DMS 273 (cell line): ENCODE measurements around the gene UBE2O.
A peak's percentile ranks its signal among the peaks of the same experiment; 100 is the strongest.

ENCODE experiments used
- DNase-seq: peaks from one replicate; lab custom pipeline; 2025; ENCODE audit not compliant: unreplicated experiment; lab: John Stamatoyannopoulos, UW

Gene UBE2O

GRCh38 chr17:76419576-76420260 lies 33.2 kb downstream of the UBE2O start:
- DNase-seq = no peak

DNA sequence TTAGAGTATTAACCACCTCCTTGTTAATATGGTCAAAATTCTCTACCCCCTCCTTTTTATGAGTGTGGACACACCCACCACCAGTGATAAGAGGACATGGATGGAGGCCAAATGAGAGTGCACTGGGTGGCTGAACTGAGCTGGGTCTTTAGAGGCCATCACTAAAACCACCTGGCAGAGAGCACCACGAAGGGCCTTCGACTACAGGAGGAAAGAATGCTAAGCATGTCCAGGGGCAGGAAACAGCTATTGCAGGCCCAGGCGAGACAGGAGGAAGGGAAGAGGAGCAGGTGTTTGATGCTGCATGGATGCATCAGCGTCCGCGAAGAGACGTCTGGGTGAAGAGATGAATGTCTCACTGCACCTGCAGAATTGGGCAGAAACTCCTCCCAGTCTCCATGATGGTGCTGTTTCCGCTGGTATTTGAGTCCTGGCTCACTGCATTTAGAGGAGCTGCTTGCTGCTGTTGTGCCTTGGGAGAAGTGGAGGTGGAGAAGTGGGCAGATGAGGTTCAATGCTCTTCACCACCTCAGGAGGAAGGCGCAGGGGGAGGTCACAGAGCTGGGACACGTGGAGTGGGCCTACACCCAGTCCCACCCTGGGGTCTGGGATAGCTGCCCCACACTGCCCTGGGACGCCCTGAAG lies 35.3 kb downstream of the UBE2O start:
- no peak for DNase-seq

- no peak for DNase-seq
Observed at GRCh38 chr17:76416899-76417298, 36.1 kb downstream of the UBE2O start.

DNA sequence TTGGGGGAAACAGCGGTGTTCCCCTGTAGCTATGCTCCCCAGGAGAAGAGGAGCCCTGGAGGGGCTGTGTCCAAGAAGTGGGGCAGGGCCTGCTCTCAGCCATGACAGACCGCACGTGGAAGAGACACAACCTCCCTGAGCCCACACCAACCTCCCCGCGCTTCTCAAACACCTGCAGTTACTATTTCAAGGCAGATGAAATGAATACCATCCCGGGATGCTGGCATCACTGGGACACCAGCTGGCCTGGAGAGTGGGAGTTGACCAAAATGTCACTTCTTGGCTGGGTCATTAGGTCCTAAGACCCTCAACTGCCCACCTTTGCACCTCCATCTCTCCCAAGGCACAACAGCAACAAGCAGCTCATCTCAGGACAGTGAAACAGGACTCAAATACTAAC lies 36.5 kb downstream of the UBE2O start:
- DNase-seq = no peak

- DNase-seq = no peak
Observed at GRCh38 chr17:76415786-76416185, 37.2 kb downstream of the UBE2O start.

GRCh38 chr17:76414334-76415295 lies 38.3 kb downstream of the UBE2O start:
- DNase-seq = peak; percentile 97

GRCh38 chr17:76411247-76411646 lies 41.7 kb downstream of the UBE2O start:
- DNase-seq = no peak

GRCh38 chr17:76410328-76410965 lies 42.5 kb downstream of the UBE2O start:
- DNase-seq = no peak

DNA sequence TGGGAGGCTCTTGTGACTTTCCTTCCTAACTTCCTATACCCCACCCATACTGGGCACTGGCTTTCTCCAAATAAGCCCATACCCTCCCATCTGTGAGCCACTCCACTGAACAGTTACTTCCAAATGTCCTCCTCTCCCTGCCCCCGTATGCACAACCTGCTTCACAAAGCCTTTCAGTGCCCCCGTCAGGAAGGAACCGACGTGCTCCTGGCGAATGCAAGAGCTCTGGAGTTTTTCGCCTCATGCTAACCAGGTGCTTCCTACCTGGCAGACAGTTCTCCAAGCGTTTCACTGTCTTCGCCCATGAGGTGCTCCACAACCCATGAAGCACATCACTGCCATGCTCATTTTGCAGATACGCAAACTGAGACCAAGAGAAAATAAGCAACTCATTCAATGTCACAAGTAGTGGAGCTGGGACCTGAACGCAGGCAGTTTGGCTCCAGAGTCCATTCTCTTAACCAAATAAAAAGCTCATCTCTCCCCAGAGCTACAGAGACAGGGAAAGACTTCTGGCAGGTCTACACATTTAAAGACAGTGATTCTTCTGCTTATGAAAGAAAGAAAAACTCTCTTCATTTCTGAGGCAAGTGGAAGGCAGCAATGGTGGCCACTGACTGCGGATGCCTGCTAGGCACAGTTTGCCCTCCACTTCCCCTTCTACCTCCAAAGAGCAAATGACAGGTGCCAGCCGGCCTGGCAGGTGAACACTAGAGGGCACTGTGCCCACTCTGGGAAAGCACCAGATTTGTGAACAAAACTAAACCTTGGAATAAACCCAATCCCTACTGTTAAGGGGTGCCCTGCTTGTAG lies 44.7 kb downstream of the UBE2O start:
- DNase-seq = peak; percentile 85

DNA sequence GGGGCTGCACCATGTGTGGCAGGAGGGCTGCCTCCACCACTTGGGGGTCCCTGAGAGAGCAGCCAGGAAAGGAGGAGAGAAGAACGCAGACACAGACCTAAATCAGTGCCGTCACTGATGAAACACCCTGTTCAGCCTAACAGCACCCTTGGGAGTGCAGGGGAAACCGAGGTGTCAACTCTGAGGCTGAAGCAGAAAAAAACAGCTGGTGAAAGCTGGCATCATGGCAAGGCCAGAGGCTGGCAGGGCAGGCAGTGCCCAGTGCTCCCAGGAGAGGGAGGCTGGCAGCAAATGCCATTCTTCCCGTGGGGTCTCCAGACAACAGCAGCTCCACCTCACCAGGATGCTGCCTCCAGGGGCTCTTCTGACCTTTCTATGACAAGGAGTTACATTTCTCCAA lies 45.4 kb downstream of the UBE2O start:
- no peak for DNase-seq

DNA sequence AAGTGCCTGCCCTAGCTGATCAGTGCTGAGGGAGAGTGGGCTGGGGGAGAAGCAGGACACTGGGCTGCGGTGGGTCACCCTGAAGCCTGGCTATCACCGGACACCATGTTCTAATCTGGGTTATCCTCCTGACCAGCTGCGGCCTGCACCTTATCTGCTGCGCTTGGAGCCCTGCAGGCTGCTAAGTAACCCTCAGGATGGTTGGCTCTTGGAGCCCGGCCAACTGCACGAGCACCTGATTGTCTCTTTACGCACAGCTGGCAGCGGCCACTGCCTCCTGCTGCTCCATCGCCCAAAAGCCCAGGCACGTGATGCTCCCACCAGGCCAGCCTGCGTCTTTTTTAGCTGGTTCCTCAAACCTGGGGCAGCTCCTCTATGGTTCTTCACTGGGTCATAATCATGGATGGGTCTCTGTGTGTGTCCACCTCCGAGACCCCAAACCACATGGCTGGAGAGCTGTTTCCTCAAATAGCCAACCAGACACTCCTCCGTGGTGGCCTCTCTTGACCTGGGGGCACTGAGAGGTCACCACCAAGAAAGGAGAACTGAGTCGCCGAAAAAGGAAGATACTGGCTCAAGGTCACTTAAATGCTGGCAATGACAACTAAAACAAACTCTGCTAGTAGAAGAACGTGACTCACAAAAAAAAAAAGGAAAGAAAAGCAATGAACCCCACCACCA lies 46.8 kb downstream of the UBE2O start:
- DNase-seq = peak; percentile 70

DNA sequence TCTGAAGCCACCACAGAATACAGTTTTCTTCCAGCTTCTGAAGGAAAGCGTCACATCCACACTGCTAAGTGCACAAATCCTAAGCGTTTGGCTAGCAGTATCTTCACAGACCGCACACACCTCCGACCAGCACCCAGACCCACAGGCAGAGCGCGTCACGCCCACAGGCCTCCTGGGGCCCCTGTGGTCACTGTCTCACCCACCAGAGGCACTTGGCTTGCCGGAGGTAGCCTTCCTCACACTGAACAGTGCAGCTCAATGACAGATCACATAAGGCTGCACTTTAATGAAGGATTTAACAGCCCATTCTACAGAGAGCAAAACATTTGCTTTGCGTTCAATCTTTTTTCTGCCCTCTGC lies 47.4 kb downstream of the UBE2O start:
- no peak for DNase-seq

- DNase-seq = no peak
Observed at GRCh38 chr17:76404976-76405563, 47.9 kb downstream of the UBE2O start.

DNA sequence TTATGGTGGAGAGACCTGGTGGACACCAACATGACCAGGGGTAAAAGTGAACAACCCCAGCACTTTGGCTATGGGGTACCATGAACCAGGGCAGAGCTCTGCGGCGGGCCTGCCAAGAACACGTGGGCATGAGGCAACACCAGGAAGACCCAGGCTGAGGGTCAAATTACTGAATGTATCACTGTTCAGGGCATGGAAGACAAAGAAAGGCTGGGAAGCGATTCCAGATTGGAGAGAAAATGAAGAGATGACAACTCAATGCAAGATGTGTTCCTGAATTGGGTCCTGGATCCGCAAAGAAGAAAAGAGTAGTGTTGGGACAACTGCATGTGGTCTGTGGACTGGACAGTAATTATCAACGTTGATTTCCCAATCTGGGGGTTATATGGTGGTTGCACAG lies 48.7 kb downstream of the UBE2O start:
- no peak for DNase-seq

GRCh38 chr17:76402711-76403110 lies 50.2 kb downstream of the UBE2O start:
- no peak for DNase-seq

GRCh38 chr17:76399175-76400172 lies 53.5 kb downstream of the UBE2O start:
- DNase-seq = no peak

GRCh38 chr17:76398523-76399174 lies 54.3 kb downstream of the UBE2O start:
- no peak for DNase-seq
